ENCODE data around the gene CYB5D1.
"Not testable (repeated sequence)": the region's sequence is repeated elsewhere in the genome, so short reads cannot be mapped to it uniquely, and the experiment has no call there.

Gene CYB5D1

GRCh38 chr17:7856011-7856810, 1.6 kb upstream of the CYB5D1 start:
- DNase-seq (ENCODE audit: low spot score), result no peak

- DNase-seq (ENCODE audit: low spot score), result peak; percentile 99
These were observed 741 bp upstream of the CYB5D1 start, which contains the start of gene NAA38 for GRCh38 chr17:7856811-7857712. NAA38 (minus strand) TSS chr17:7857559; CDS start chr17:7857463, 96 bp downstream.

DNA sequence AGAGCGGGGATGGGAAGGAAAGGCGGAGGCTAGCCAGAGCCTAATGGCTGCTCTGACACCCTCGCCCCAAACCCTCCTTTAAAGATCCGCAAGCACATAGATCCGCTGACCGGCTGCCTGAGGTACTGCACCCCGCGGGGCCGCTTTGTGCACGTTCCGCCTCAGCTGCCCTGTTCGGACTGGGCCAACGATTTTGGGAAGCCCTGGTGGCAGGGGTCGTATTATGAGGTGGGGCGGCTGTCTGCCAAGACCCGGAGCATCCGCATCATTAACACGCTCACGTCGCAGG, 663 bp downstream of the CYB5D1 start:
- no peak for DNase-seq (ENCODE audit: low spot score)

DNA sequence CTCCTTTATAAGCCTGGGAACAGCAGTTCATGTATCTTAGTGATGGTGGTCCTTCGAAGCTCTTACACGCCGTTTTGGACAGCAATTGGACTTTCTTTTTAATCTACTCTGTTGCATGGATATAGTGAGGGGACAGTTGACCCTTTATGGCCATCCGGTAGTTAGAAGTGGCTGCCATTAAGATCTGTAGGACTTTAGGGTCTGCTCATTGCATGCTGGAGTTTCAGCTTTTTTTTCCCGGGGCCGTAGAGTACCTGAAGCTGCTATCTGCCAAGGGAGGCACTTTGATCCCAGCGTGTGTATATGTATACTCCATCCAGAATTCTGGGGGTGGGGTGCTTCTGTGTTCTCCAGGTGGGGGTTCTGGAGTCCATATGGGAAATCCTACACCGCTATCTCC, 1.2 kb downstream of the CYB5D1 start:
- DNase-seq (ENCODE audit: low spot score), result no peak

GRCh38 chr17:7862692-7863437, 5.1 kb downstream of the CYB5D1 start:
- DNase-seq (ENCODE audit: low spot score), result peak; percentile 67

DNA sequence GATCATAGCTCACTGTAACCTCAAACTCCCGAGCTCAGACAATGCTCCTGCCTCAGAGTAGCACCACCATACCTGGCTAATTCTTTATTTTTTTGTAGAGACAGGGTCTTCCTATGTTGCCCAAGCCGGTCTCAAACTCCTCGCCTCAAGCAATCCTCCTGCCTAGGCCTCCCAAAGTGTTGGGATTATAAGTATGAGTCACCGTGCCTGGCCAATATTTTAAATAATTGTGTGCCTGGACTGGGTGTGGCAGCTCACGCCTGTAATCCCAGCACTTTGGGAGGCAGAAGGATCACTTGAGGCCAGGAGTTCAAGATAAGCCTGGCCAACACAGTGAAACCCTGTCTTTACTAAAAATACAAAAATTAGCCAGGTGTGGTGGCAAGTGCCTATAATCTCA, 6.6 kb downstream of the CYB5D1 start:
- not testable (repeated sequence) for DNase-seq (ENCODE audit: low spot score)

DNA sequence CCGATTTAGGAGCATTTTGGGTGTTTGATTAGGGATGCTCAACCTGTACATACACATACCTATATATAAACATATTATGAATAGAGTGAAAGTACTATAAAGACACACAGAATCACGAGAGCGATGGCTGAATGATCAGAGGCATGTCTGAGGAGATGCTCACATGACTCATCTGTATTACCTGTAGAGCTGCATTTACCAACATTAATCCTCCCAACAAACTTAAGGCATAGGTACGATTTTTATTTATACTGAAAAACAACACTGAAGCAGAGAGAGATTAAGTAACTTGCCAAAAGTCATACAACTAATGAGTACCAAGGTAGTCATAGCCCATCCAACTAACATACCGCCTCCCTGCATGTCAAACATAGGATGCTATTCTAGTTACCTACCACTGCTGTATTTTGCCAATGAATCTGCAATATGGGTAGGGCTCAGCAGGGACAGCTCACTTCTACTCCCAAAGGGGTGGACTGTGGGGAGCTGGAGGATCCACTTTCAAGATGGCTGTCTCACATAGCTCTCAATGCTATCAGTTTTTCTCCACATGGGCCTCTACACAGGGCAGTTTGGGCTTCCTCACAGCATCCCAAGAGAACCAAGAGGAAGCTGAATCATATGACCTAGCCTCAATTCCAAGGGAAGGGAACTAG, 7.3 kb downstream of the CYB5D1 start:
- no peak for DNase-seq (ENCODE audit: low spot score)

DNA sequence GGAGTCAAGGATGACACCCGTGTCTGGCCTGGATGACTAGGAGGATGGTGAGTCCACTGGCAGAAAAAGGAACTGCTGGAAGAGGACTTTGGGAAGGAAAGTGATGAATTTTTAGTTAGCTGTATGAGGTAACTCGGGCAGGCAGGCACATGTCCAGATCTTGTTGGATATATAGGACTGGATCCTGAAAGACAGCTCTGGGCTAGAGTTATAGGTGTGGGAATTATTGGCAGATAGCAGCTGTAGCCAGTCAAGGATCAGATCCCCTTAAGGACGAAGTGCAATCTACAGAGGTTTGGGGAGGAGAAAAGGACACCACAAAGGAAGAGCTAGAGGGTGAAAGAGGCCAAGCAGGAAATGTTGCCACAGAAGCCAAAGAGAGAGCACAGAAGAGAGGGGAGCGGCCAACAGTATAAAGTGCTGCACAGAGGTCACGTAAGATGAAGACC, 10.1 kb downstream of the CYB5D1 start:
- no peak for DNase-seq (ENCODE audit: low spot score)

- DNase-seq (ENCODE audit: low spot score), result no peak
These were observed 15.2 kb downstream of the CYB5D1 start for GRCh38 chr17:7873051-7873450.

DNA sequence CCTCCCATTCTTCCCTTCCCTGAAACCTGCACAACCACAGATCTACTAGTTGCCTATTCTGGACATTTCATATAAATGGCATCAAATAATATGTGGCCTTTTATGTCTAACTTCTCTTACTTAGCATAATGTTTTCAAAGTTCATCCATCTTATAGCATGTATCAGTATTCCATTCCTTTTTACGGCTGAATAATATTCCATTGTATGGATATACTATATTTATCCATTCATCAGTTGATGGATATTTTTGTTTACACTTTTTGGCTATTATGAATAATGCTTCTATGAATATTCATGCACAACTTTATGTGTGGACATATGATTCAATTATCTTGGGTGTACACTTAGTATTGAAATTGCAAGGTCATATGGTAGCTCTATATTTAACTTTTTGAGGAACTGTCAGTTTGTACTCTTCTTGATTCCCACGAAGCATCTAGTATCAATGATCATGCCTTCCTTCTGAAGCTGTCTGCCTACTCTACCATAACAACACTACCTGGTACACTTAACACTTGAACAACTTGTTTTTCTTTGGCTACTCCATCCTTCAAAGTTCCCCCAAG, 18.1 kb downstream of the CYB5D1 start:
- DNase-seq (ENCODE audit: low spot score), result no peak

DNA sequence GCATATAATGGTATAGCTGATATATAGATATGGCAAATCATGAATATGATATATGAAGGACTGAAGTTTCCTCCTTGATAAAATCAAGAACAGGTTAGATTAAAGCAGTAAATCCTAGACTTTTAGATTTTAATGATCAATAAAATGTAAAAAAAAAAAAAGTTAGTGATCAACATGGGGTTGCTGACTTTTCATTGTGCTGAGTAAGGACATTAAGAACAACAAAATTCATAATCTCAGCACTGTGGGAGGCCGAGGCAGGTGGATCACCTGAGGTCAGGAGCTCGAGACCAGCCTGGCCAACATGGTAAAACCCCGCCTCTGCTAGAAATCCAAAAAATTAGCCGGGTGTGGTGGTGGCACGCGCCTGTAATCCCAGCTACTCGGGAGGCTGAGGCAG, 20.4 kb downstream of the CYB5D1 start:
- no peak for DNase-seq (ENCODE audit: low spot score)

DNA sequence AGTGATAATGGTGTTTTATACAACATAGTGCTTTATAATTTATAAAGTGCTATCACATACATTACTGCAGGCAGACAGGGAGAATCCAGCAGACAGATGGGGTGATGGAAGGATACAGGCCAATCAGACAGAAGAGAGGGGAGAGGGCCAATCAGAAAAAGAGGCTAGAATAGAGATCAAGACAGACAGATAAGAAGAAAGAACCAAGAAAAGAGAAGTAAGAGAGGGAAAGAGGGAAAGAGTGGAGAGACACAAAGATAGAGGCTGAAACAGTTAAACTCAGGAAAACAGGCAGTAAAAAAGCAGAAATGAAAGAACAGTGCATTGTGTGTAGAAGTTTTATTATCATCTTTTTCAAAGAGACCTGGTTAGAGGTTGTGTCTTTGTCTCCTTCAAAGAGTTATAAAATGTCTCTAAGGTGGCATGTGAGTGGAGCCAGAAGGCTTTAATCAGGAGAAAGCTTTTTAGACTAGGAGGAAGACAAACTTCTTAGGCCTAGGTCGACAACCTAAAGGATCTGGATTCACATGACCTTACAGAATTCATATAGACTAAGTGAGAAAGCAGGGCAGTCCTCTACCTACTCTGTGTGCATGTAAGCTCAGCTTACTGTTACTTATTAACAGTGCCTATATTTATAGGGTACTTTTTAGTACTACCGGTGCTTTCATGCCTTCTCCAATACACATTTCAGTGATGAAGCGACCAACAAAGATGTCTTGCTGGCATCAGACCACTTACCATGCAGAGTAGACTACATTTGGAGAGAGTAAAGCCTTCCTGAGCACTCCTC, 22.5 kb downstream of the CYB5D1 start:
- DNase-seq (ENCODE audit: low spot score), result no peak

DNA sequence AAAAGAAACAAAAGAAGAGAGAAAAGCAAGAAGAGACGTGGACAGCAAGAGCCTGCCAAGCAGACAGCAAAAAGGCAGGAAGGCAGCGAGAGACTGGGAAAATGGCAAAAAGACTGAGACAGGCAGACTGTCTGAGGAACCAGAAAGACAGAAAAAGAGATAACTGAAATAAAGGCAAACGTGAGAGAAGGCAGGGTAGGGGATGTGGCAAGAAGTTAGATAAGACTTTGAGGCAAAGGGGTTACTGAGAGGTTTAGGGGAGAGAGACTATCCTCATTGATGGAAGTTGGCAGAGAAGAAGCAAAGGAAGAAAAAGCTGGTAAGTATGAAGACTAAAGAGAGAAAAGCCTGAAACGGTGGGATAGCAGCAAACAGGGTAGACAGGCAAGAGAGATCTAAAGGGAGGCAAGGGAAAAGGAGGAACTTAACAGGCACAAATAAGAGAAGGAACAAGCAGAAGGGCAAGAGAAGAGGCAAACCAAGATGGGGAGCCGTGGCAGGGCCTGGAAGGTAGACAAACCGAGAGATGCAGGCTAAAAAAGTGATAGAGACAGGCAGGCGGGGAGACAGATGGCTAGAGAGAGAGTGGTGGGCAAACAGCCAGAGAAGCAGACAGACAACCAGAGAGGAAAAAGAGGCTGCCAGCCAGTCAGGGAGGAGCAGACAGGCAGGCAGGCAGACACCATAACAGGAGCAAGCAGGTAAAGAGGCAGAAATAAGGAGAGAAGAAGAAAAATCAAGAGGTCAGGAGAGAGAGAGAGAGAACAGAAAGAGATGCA, 23.7 kb downstream of the CYB5D1 start:
- peak; percentile 15 for DNase-seq (ENCODE audit: low spot score)

DNA sequence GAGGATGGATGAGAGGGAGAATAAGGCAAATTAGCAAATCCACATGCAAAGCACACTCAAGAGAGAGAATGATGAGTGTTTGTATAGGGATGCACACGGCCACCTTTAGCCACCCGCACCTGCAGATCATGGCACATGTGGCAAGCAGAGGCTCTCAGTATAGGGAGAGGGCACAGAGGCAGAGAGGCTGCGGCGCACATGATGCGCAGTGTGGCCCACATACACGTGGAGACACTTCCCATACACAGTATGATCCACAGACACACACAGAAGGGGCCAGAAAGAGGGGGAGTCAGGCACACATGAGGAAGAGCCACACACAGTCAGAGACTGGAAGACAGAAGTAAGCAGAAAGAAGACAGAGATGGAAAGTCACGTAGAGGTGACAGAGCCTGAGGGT, 24.3 kb downstream of the CYB5D1 start:
- no peak for DNase-seq (ENCODE audit: low spot score)

- DNase-seq (ENCODE audit: low spot score), result no peak
These were observed 24.8 kb downstream of the CYB5D1 start for GRCh38 chr17:7882629-7883028.

DNA sequence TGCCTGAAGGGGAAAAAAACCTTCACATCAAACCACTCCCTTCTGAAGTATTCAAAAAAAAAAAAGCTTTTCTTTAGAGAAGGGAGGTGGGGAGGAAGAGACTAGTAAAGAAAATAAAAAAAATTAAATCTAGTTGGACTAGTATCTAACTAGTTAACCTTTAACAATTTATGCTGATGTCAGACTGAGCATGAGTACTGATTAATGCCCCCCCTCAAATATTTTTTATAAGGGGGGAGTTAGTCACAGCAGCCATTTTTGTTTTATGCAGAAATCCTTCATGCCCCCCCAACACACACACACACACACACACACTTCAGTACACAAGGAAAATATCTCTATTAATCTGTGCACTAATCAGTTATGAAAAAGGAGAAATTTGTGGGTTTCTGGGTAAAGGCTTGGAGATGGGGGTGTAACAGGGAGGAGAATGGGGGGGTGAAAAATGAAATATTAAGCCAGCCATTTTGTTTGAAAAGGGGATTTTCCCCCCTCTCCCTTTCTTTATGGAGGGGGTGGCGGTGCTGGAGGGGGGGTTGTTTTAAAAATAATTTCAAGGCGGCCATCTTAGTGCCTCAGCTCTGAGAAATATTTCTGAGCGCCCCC, 26.1 kb downstream of the CYB5D1 start:
- no peak for DNase-seq (ENCODE audit: low spot score)

- DNase-seq (ENCODE audit: low spot score), result no peak
These were observed 27.0 kb downstream of the CYB5D1 start for GRCh38 chr17:7884581-7885366.

- peak; percentile 20 for DNase-seq (ENCODE audit: low spot score)
These were observed 27.8 kb downstream of the CYB5D1 start for GRCh38 chr17:7885367-7886226.

Measured in pons (tissue), 1 donor.